Immature natural killer cell (primary cell): Measurements from ENCODE around the gene CHRNG. TPM values are rescaled to one million over a fixed set of nuclear protein-coding genes. Genes with fewer than 3 reads are reported as not detected.
"Not testable (repeated sequence)": the region's sequence is repeated elsewhere in the genome, so short reads cannot be mapped to it uniquely, and the experiment has no call there.

Source experiments
- DNase-seq, 3 donors: peaks; one replicate each; pipeline ENCODE4 v3.0.0; 2022; ENCODE audit warnings: mixed read lengths in 1 of 3
- H3K27ac Mint-ChIP-seq, 6 donors: one replicate each; pipeline ENCODE4 v1.8.0; 2020; ENCODE audit warnings: mixed read lengths in 6 of 6, mild to moderate bottlenecking in 5 of 6, inconsistent platforms in 4 of 6, moderate library complexity in 3 of 6
- H3K27me3 Mint-ChIP-seq, 3 donors: one replicate each; pipeline ENCODE4 v1.8.0; 2020 to 2021; ENCODE audit warnings: low read depth in 3 of 3, mild to moderate bottlenecking in 3 of 3, mixed read lengths in 3 of 3, moderate library complexity in 3 of 3, inconsistent platforms in 1 of 3
- H3K36me3 Mint-ChIP-seq, 3 donors: one replicate each; pipeline ENCODE4 v1.8.0; 2020; ENCODE audit warnings: mixed read lengths in 3 of 3, inconsistent platforms in 2 of 3, mild to moderate bottlenecking in 2 of 3
- H3K4me1 Mint-ChIP-seq, 2 donors: one replicate each; pipeline ENCODE4 v1.8.0; 2020; ENCODE audit warnings: inconsistent platforms in 2 of 2, mild to moderate bottlenecking in 2 of 2, mixed read lengths in 2 of 2, moderate library complexity in 1 of 2
- H3K4me3 Mint-ChIP-seq, 5 donors: one replicate each; pipeline ENCODE4 v1.8.0; 2020; ENCODE audit warnings: mild to moderate bottlenecking in 5 of 5, mixed read lengths in 5 of 5, inconsistent platforms in 3 of 5, moderate library complexity in 3 of 5
- H3K9me3 Mint-ChIP-seq, 6 donors: one replicate each; pipeline ENCODE4 v1.8.0; 2020; ENCODE audit warnings: mild to moderate bottlenecking in 6 of 6, mixed read lengths in 6 of 6, inconsistent platforms in 4 of 6, moderate library complexity in 3 of 6
- polyA plus RNA-seq, 3 donors: library from polyadenylated mRNA; unstranded; fragments of 300-500 nt; fragmentation: Illumina TruSeq; gene quantifications; one replicate each; pipeline ENCODE4 v1.2.3, GENCODE V29; 2021

Gene CHRNG
- polyA plus RNA-seq, 3 donors from 2014 or later, result not detected

- Mint-ChIP-seq H3K4me3 (no peak overlapping the region), H3K9me3 (no peaks in the 10 kb centered on the region), H3K27me3 (peaks cover 9 to 18% (median 9%) of the 10 kb centered on the region in 3 donors), H3K4me1 (peaks cover 14 to 16% of the 10 kb centered on the region in 2 donors), H3K27ac (no peak overlapping the region), H3K36me3 (no peaks in the 10 kb centered on the region)
- no peak for DNase-seq
Measured at GRCh38 chr2:232526372-232526941, 13.0 kb upstream of the CHRNG start.

DNA sequence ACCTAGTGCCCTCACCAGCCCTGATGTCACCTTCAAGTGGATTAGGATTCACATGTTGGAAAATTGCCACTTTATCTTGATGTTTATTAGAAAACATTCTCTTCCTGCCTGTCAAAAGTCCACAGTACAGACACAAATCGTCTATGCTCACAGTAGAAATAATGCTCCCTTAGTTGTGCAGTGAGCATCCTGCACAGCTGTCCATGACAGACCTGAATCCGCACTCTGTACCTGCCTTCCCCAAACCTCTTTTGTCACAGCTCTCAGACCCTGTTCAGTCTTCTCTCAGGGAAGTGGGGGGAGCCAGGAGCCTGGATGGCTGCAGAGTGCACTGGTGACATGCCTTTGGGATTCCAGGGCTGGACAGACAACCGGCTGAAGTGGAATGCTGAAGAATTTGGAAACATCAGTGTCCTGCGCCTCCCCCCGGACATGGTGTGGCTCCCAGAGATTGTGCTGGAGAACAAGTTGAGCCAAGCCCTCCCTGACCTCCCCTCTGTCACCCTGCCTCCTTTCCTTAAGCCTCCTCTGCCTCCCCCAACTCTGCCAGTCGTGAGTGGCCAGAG, 11.5 kb upstream of the CHRNG start:
- H3K36me3 Mint-ChIP-seq, result no peaks in the 10 kb centered on the region
- H3K4me3 Mint-ChIP-seq, result no peak overlapping the region
- peaks cover 13 to 14% of the 10 kb centered on the region in 2 donors for H3K4me1 Mint-ChIP-seq
- H3K27ac Mint-ChIP-seq, result no peak overlapping the region
- DNase-seq, result no peak
- H3K9me3 Mint-ChIP-seq, result no peaks in the 10 kb centered on the region
- peaks cover 6 to 15% (median 9%) of the 10 kb centered on the region in 3 donors for H3K27me3 Mint-ChIP-seq

DNA sequence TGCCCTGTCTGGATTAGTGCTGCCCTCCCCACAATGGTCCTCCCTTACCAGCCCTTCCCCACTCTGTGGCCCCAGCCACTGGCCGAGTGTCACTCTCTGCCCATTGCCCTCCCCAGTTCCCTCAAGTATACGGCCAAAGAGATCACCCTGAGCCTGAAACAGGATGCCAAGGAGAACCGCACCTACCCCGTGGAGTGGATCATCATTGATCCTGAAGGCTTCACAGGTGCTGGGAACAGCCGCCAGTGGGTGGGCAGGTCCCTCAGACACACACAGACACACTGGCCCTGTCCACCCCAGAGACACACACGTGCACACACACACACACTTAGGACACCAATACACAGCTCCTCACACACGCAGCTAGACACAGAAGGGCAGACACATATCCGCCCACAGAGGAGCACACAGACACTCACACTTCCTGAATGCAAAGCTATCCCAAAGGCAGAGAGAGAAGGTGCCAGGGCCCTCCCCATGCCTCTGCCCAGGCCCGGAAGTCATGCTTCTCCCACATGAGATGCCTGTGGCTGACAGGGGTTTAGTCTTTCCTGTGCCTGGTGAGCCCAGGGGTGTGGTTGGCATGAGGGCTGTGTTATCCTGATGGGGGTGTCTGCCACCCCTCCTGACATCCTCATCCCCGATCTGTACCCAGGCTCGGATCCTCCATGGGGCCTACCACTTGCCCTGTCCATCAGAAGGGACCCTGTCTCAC, 10.6 kb upstream of the CHRNG start:
- no peak for DNase-seq
- peak overlapping the region in 4 of 6 donors; percentile 10 to 60 (median 36) for H3K27ac Mint-ChIP-seq
- H3K36me3 Mint-ChIP-seq, result no peaks in the 10 kb centered on the region
- H3K9me3 Mint-ChIP-seq, result no peaks in the 10 kb centered on the region
- H3K4me3 Mint-ChIP-seq, result peak overlapping the region in 1 of 5 donors; percentile 31
- peaks cover 11 to 14% of the 10 kb centered on the region in 2 donors for H3K4me1 Mint-ChIP-seq
- H3K27me3 Mint-ChIP-seq, result peaks cover 3 to 11% (median 6%) of the 10 kb centered on the region in 3 donors

DNA sequence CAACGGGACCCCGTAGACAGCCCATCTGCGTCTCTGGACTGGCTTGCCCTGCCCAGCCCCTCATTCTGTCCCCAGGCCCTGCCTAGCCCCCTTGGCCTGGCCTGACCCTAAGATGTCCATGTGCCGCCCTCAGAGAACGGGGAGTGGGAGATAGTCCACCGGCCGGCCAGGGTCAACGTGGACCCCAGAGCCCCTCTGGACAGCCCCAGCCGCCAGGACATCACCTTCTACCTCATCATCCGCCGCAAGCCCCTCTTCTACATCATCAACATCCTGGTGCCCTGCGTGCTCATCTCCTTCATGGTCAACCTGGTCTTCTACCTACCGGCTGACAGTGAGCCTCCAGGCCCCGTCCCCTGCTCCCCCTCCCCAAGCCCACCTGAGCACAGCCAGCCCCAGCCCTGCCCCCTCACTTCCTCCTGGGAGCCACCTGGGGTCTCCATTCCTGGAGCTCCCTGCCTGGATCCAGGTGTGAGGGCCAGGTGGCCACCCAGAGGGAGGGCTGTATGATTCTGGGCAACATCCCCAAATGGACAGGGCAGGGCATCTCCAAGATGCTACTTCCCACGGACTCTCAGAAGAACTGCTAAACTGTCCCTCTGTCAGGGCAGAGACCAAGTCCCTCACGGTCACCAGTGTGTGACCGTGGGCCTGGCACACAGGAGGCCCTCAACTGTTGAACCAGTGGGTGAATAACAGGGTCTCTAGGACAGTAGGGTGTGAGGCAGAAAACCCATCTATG, 9.5 kb upstream of the CHRNG start:
- Mint-ChIP-seq H3K4me1 (peaks cover 9 to 14% of the 10 kb centered on the region in 2 donors), H3K9me3 (no peaks in the 10 kb centered on the region), H3K36me3 (no peaks in the 10 kb centered on the region), H3K27ac (no peak overlapping the region), H3K4me3 (no peak overlapping the region), H3K27me3 (peaks cover 3 to 7% (median 5%) of the 10 kb centered on the region in 3 donors)
- no peak for DNase-seq

DNA sequence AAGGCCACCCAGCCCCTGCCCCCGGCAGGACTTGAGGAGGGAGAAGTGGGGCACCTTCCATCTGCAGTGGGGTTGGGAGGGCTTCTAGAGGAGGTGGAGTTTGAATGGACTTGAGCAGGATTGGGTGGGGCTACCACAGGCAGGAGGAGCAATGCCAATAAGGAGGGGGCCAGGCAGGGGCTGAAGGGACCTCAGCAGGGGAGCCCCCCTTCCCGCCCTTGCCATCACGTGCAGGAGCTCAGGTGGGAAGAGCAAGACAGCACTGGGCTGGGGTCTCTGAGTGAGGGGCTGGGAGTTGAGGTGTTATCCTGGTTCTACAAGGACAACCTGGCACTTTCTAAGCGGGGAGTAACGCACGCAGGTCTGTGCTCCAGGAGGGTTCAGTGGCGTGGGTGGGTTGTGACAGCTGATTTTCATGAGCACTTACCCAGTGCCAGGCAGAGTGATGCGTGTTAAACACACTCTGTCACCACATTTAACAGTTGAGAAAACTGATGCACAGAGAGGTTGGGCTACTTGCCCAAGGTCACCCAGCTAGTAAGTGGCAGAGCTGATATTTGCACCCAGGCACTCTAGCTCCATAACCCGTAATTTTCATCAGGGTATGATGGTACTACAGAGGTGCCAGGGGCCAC, 8.7 kb upstream of the CHRNG start:
- no peak overlapping the region for H3K27ac Mint-ChIP-seq
- no peak overlapping the region for H3K4me3 Mint-ChIP-seq
- no peaks in the 10 kb centered on the region for H3K9me3 Mint-ChIP-seq
- peaks cover 2 to 8% (median 5%) of the 10 kb centered on the region in 3 donors for H3K27me3 Mint-ChIP-seq
- no peaks in the 10 kb centered on the region for H3K36me3 Mint-ChIP-seq
- DNase-seq, result no peak
- peaks cover 9 to 14% of the 10 kb centered on the region in 2 donors for H3K4me1 Mint-ChIP-seq

DNA sequence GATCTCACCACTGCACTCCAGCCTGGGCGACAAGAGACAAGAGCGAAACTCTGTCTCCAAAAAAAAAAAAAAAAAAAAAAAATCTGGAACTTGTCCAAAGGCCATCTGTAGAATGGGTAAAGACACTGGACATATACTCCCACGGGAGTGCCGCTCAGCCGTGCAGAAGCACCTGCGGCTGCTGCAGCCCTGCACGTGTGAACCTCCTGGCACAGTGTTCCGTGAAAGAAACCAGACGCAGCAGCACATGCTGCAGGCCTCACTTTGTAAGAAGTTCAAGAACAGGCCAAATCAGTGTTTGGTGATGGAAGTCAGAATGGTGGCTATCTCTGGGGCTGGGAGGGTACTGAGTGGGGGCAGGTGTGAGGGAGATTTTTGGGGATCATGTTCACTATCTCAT, 7.1 kb upstream of the CHRNG start:
- Mint-ChIP-seq H3K36me3 (no peaks in the 10 kb centered on the region), H3K27me3 (peaks cover 2 to 9% (median 4%) of the 10 kb centered on the region in 3 donors), H3K4me1 (peaks cover 9 to 14% of the 10 kb centered on the region in 2 donors), H3K27ac (no peak overlapping the region), H3K4me3 (no peak overlapping the region), H3K9me3 (no peaks in the 10 kb centered on the region)
- no peak for DNase-seq

- not testable (repeated sequence) for H3K9me3 Mint-ChIP-seq, DNase-seq, H3K4me3 Mint-ChIP-seq, H3K36me3 Mint-ChIP-seq, H3K27me3 Mint-ChIP-seq, H3K27ac Mint-ChIP-seq
- peaks cover 9 to 14% of the 10 kb centered on the region in 2 donors for H3K4me1 Mint-ChIP-seq
Measured at GRCh38 chr2:232532821-232533220, 6.7 kb upstream of the CHRNG start.

- Mint-ChIP-seq H3K27ac (no peak overlapping the region), H3K27me3 (peaks cover 4 to 9% (median 4%) of the 10 kb centered on the region in 3 donors), H3K9me3 (peaks cover 0 to 1% (median 0%) of the 10 kb centered on the region in 6 donors), H3K4me1 (peaks cover 2% of the 10 kb centered on the region in 2 donors), H3K4me3 (no peak overlapping the region), H3K36me3 (no peaks in the 10 kb centered on the region)
- no peak for DNase-seq
Measured at GRCh38 chr2:232533944-232534710, 5.4 kb upstream of the CHRNG start.

DNA sequence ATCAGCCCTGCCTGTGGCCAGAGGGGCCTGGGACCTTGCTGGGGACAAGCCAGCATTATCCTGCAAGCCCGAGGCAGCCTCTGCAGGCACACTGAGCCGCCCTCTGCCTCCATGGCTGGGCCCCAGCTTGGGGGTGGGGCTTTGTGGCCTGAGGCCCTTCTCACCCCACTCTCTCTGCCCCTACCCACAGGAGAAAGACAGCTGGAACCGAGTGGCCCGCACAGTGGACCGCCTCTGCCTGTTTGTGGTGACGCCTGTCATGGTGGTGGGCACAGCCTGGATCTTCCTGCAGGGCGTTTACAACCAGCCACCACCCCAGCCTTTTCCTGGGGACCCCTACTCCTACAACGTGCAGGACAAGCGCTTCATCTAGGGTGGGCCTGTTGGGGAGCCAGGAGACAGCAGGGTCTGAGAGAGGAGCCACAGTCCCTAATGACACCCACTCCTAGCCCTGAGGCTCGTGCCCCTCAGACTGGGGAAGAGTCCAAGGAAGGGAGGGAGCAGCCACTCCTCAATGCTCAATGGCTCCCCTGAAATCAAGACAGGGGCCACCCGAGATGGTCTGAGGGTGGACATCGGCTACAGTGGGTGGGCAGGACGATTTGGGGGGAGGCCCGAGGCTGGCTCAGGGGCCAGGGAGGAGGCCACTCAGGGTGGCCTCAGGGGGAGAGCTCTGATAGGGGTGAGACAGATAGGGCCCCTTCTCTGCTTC, 4.4 kb upstream of the CHRNG start:
- peaks cover 4 to 9% (median 4%) of the 10 kb centered on the region in 3 donors for H3K27me3 Mint-ChIP-seq
- H3K4me1 Mint-ChIP-seq, result no peaks in the 10 kb centered on the region
- H3K36me3 Mint-ChIP-seq, result no peaks in the 10 kb centered on the region
- DNase-seq, result no peak
- H3K4me3 Mint-ChIP-seq, result no peak overlapping the region
- H3K9me3 Mint-ChIP-seq, result peaks cover 0 to 1% (median 0%) of the 10 kb centered on the region in 6 donors
- H3K27ac Mint-ChIP-seq, result no peak overlapping the region

DNA sequence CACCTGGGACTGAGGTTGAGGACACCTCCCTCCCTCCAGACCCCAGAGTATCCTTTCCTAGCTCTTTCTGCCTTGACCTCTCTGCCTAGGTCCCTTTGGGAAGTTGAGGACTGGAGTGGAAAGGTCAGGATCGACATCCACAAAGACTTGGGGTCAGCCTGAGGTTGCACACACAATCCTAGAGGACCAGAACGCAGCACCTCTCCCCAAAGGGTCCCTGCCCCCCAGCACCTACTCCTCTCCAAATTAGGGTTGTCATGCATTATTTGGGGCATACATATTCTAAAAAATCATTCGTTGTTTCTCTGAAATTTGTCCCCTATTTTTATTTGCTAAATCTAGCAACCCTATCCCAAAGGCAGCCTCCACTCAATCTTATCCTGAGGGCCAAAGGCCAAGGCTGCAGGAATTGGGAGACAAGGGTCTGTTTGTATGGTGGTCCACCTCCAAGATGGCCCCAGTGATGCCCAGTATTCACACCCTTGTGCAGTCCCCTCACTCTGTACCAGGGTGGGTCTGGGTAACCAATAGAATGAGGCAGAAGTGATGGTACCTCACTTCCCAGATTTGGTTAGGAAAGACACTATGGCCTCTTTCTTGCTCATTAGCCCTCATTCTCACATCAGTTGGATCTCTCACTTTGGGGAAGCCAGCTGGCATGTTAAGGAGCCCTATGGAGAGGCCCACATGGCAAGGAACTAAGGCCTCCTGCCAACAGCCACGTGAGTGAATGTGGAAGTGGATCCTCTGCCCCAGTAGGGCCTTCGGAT, 3.5 kb upstream of the CHRNG start:
- no peak overlapping the region for H3K27ac Mint-ChIP-seq
- DNase-seq, result no peak
- H3K4me3 Mint-ChIP-seq, result no peak overlapping the region
- H3K4me1 Mint-ChIP-seq, result no peaks in the 10 kb centered on the region
- no peaks in the 10 kb centered on the region for H3K36me3 Mint-ChIP-seq
- H3K27me3 Mint-ChIP-seq, result peaks cover 3 to 10% (median 4%) of the 10 kb centered on the region in 3 donors
- peaks cover 0 to 1% (median 0%) of the 10 kb centered on the region in 6 donors for H3K9me3 Mint-ChIP-seq

GRCh38 chr2:232537079-232537478, 2.4 kb upstream of the CHRNG start:
- Mint-ChIP-seq H3K27me3 (peaks cover 4 to 10% (median 4%) of the 10 kb centered on the region in 3 donors), H3K27ac (no peak overlapping the region), H3K4me3 (no peak overlapping the region), H3K9me3 (peaks cover 0 to 1% (median 0%) of the 10 kb centered on the region in 6 donors), H3K36me3 (no peaks in the 10 kb centered on the region), H3K4me1 (no peaks in the 10 kb centered on the region)
- no peak for DNase-seq

GRCh38 chr2:232537499-232537898, 2.0 kb upstream of the CHRNG start:
- H3K27me3 Mint-ChIP-seq, result peaks cover 4 to 10% (median 4%) of the 10 kb centered on the region in 3 donors
- no peaks in the 10 kb centered on the region for H3K36me3 Mint-ChIP-seq
- H3K27ac Mint-ChIP-seq, result no peak overlapping the region
- peaks cover 0 to 1% (median 0%) of the 10 kb centered on the region in 6 donors for H3K9me3 Mint-ChIP-seq
- no peak overlapping the region for H3K4me3 Mint-ChIP-seq
- H3K4me1 Mint-ChIP-seq, result peaks cover 0 to under 1% of the 10 kb centered on the region in 2 donors
- no peak for DNase-seq
